DND-41 (cell line): ENCODE results near the gene NUP210L.
A peak's percentile ranks its signal among the peaks of the same experiment; 100 is the strongest.

Experiments used
- ATAC-seq: fragments of 200-7000 bp; cut with Tn5 transposase; 3 replicates; pipeline ENCODE4 v1.9.1; 2021; ENCODE audit warnings: low read depth; ENCODE audit not compliant: insufficient read depth
- DNase-seq: peaks from one replicate; pipeline ENCODE4 v3.0.0-alpha.2; 2020
- H2AFZ ChIP-seq: 2 replicates; pipeline ENCODE4 v1.6.0; 2012; ENCODE audit warnings: low read depth, low read length
- H3K27ac ChIP-seq: 2 replicates; pipeline ENCODE4 v1.5.1; 2012; ENCODE audit warnings: low read length, inconsistent platforms
- H3K27me3 ChIP-seq: fragments of 200-600 bp; sonication (generic); 2 replicates; pipeline ENCODE4 v1.6.0; 2012; ENCODE audit warnings: low read length, mild to moderate bottlenecking, inconsistent platforms; ENCODE audit not compliant: insufficient read depth, poor library complexity
- H3K36me3 ChIP-seq: 2 replicates; pipeline ENCODE4 v1.5.1; 2012; ENCODE audit warnings: low read length, inconsistent platforms; ENCODE audit not compliant: insufficient read depth
- H3K4me1 ChIP-seq: 2 replicates; pipeline ENCODE4 v1.5.1; 2012; ENCODE audit warnings: mild to moderate bottlenecking, low read length; ENCODE audit not compliant: insufficient read depth
- H3K4me2 ChIP-seq: 2 replicates; pipeline ENCODE4 v1.6.0; 2012; ENCODE audit warnings: mild to moderate bottlenecking, moderate library complexity, low read length, inconsistent platforms; ENCODE audit not compliant: insufficient read depth
- H3K4me3 ChIP-seq, 2 experiments: fragments of 200-600 bp in 1 of 2; shearing (Covaris generic) in 1 of 2; 2 replicates each; pipeline ENCODE4 v1.5.1; 2012 to 2016; ENCODE audit warnings: inconsistent platforms in 2 of 2, low read length in 2 of 2, mild to moderate bottlenecking in 2 of 2, low read depth in 1 of 2, moderate library complexity in 1 of 2
- H3K79me2 ChIP-seq: 2 replicates; pipeline ENCODE4 v1.6.0; 2012; ENCODE audit warnings: low read length, inconsistent platforms; ENCODE audit not compliant: insufficient read depth
- H3K9ac ChIP-seq: 2 replicates; pipeline ENCODE4 v1.6.0; 2012; ENCODE audit warnings: low read depth, mild to moderate bottlenecking, inconsistent platforms, low read length, moderate library complexity
- H3K9me3 ChIP-seq: 2 replicates; pipeline ENCODE4 v1.5.1; 2012; ENCODE audit warnings: low read length, moderate library complexity, mild to moderate bottlenecking, inconsistent platforms; ENCODE audit not compliant: insufficient read depth, severe bottlenecking
- H4K20me1 ChIP-seq: 2 replicates; pipeline ENCODE4 v1.6.0; 2012; ENCODE audit warnings: low read length; ENCODE audit not compliant: insufficient read depth
- EZH2 ChIP-seq: IDR thresholded peaks from 3 replicates; pipeline ENCODE4 v1.6.1; 2012; ENCODE audit warnings: borderline replicate concordance, low read depth, mild to moderate bottlenecking, moderate library complexity, low read length, inconsistent platforms; ENCODE audit not compliant: severe bottlenecking
- TF ChIP-seq, protein P1 (sequence below): IDR thresholded peaks from 2 replicates; pipeline ENCODE4 v1.5.1; 2012; ENCODE audit warnings: borderline replicate concordance, low read length, moderate library complexity, mild to moderate bottlenecking; ENCODE audit not compliant: poor library complexity, severe bottlenecking; ENCODE audit errors: extremely low read depth

The NUP210L gene

DNA sequence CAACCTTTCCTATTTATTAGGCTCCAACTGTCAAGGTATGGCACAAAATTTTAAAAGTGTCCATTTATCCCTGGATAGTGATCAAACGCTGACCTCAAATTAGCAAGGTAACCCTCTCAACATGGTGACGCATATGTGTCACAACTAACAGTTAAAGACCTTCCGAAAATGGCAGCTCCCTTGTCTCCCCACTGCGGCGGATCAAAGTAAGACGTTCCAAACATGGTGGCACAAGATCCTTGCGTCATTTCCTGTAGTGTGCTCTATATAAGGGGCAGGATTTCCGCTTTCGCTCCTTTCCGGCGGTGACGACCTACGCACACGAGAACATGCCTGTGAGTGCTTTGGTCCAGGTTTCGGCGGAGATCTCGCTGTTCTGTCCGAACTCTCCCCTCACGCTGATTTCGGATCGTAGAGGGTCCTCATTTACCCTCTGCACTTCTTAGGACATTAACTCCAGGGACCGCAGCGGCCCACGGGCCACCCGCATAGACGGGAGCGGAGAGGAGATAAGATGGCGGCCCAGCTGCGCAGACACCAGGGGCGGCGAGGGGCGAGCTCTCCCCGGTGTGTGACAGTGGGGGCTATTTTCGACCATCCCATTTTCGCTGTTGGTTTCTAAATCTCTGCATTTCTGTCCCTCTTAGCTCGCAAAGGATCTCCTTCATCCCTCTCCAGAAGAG lies 164.3 kb downstream of the NUP210L start, which contains the start of gene RPS27:
Gene RPS27 (plus strand): TSS at position 295 of the 683 bp plus-strand sequence. CDS start 35 bp downstream, at position 330.
- Histone ChIP-seq H3K36me3 (peaks cover 44% of the 10 kb centered on the region), H3K27ac (peak within 1 kb of the TSS; percentile 86), H3K79me2 (peaks cover 22% of the 10 kb centered on the region), H3K4me3 (peak within 1 kb of the TSS; percentile 53 to 66), H4K20me1 (peaks cover 10% of the 10 kb centered on the region; the same call in 1 of the 2 replicates), H3K27me3 (no peaks in the 10 kb centered on the region), H3K9me3 (no peaks in the 10 kb centered on the region), H3K9ac (peak within 1 kb of the TSS; percentile 63), H3K4me1 (peaks cover 41% of the 10 kb centered on the region), H3K4me2 (peak within 1 kb of the TSS; percentile 68), H2AFZ (peak within 1 kb of the TSS; percentile 82)
- no peak for TF ChIP-seq EZH2
- TF ChIP-seq, protein P1, sequence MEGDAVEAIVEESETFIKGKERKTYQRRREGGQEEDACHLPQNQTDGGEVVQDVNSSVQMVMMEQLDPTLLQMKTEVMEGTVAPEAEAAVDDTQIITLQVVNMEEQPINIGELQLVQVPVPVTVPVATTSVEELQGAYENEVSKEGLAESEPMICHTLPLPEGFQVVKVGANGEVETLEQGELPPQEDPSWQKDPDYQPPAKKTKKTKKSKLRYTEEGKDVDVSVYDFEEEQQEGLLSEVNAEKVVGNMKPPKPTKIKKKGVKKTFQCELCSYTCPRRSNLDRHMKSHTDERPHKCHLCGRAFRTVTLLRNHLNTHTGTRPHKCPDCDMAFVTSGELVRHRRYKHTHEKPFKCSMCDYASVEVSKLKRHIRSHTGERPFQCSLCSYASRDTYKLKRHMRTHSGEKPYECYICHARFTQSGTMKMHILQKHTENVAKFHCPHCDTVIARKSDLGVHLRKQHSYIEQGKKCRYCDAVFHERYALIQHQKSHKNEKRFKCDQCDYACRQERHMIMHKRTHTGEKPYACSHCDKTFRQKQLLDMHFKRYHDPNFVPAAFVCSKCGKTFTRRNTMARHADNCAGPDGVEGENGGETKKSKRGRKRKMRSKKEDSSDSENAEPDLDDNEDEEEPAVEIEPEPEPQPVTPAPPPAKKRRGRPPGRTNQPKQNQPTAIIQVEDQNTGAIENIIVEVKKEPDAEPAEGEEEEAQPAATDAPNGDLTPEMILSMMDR: no peak
- DNase-seq (peak; percentile 95), ATAC-seq (peak; percentile 83)

DNA sequence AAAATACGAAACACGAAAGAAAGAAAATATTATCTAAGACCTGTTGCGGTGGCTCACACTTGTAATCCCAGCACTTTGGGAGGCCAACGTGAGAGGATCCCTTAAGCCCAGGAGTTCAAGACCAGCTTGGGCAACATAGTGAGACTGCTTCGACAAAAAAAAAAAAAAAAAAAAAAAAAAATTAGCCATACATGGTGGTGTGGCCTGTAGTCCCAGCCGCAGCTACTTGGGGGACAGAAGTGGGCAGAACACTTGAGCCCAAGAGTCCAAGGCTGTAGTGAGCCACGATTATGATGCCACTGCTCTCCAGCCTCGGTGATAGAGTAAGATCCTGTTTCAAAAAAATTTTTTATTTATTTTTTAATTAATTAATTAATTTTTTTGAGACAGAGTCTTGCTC lies 167.3 kb downstream of the NUP210L start:
- no peak overlapping the region for H3K27ac ChIP-seq
- no peak overlapping the region for H2AFZ ChIP-seq

DNA sequence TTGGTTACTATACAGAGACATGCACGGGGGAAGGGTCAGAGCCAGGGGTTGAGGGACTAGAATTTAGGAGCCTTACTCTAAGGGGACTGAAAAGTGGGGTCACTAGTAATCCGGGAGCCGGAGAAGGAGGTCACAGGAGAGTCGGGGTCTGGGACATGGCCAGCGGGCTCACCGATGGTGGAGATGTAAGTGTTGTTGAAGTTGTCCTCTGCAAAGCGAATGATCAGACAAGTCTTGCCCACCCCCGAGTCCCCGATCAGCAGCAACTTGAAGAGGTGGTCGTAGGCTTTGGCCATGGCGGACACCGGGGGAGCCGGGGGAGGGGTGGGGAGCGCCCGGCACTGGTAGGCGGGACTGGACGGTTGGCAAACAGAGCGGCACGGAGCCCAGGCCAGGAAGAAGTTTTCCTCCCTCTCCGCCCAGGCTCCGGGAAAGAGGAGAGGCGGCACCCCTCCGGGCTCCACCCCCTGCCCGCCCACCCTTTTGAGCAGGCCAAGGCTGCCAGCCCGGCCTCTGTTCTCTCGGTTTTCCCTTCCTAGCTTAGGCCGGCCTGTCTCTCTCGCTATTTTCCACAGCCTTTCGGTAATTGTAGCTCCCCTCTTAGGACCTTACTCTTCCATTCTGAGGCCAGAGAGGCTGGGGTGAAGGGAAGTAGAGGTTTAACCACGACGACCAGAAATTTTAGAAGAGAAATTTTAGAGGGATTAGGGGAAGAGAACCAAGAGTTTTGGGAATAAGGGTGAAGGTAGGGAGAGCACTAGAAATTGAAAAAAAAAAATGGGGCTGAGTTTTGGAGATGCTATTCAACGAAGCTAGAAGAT lies 168.7 kb downstream of the NUP210L start, which contains the start of gene RAB13:
Gene RAB13 (minus strand): TSS at position 399 of the 821 bp plus-strand sequence. CDS start 103 bp downstream, at position 296.
- Histone ChIP-seq H3K4me3 (0 out of 4 replicates have a peak within 1 kb of the TSS, but pooled peaks of 1 of the 2 experiments have one; percentile 21), H3K36me3 (peaks cover 3% of the 10 kb centered on the region), H3K27ac (peak within 1 kb of the TSS; percentile 42; the same call in 1 of the 2 replicates), H3K9me3 (no peaks in the 10 kb centered on the region), H3K4me2 (peak within 1 kb of the TSS; percentile 57), H2AFZ (peak within 1 kb of the TSS; percentile 86), H3K4me1 (peaks cover 26% of the 10 kb centered on the region), H3K27me3 (no peaks in the 10 kb centered on the region), H4K20me1 (peaks cover 2% of the 10 kb centered on the region; the same call in 1 of the 2 replicates), H3K9ac (peak within 1 kb of the TSS; percentile 15), H3K79me2 (peaks cover 6% of the 10 kb centered on the region)
- DNase-seq (no peak), ATAC-seq (no peak)
- TF ChIP-seq EZH2: no peak
- TF ChIP-seq, protein P1: no peak

More for the DNA sequence above, 167.3 kb downstream of the NUP210L start:
- DNase-seq (no peak), ATAC-seq (no peak)
- Histone ChIP-seq H3K27me3 (no peaks in the 10 kb centered on the region), H3K9ac (no peak overlapping the region), H4K20me1 (peaks cover 6% of the 10 kb centered on the region; the same call in 1 of the 2 replicates), H3K79me2 (peaks cover 19% of the 10 kb centered on the region), H3K4me2 (no peak overlapping the region), H3K4me3 (no peak overlapping the region), H3K9me3 (no peaks in the 10 kb centered on the region), H3K4me1 (peaks cover 41% of the 10 kb centered on the region), H3K36me3 (peaks cover 18% of the 10 kb centered on the region)
- TF ChIP-seq, protein P1: no peak
- TF ChIP-seq EZH2: no peak
